Measurements from ENCODE around the gene LRRC8B. TPM values are rescaled to one million over a fixed set of nuclear protein-coding genes. Genes with fewer than 3 reads are reported as not detected.

Gene LRRC8B
- total RNA-seq, 1 experiment from 2014 or later: 15.0 TPM

- H3K4me1 ChIP-seq (replicated peaks; ENCODE audit: insufficient read depth): no peaks in the 10 kb centered on the region
- BruUV-seq (replicated peaks): no TSS peak
- no peak for TF ChIP-seq EZH2 (IDR thresholded peaks at IDR 0.05; ENCODE audit: low read depth)
- TF ChIP-seq CTCF (conservative IDR thresholded peaks at IDR 0.05): peak; percentile 35; the same call in 1 of the 2 replicates
- POLR2A ChIA-PET (ENCODE audit: unreplicated experiment): no interaction called here
- H3K9me2 ChIP-seq (ENCODE audit: insufficient read depth): no peaks in the 10 kb centered on the region
- intact Hi-C loops (cut with micrococcal nuclease; ENCODE audit: unreplicated experiment): loop anchor here (1.0 to 2.0 kb wide), 2 partner anchors 116 to 164 kb away; no protein-coding TSS in a partner anchor
- no peak overlapping the region for H2AFZ ChIP-seq
- H3K4me2 ChIP-seq: no peak overlapping the region
- DNase-seq: no peak
- no peaks in the 10 kb centered on the region for H3K79me2 ChIP-seq (ENCODE audit: low read depth)
- H3K4me3 ChIP-seq: no peak overlapping the region
- no peaks in the 10 kb centered on the region for H3K36me3 ChIP-seq (ENCODE audit: low read depth)
- no peak overlapping the region for H3K27ac ChIP-seq
- no peaks in the 10 kb centered on the region for H3K9me3 ChIP-seq (ENCODE audit: insufficient read depth, low read depth)
- CTCF ChIA-PET: no interaction called here
- peaks cover 9% of the 10 kb centered on the region; the same call in 1 of the 2 replicates for H3F3A ChIP-seq (ENCODE audit: insufficient read depth, low read depth)
- H4K20me1 ChIP-seq (ENCODE audit: insufficient read depth): no peaks in the 10 kb centered on the region
- no peaks in the 10 kb centered on the region for H3K27me3 ChIP-seq (ENCODE audit: insufficient read depth, low read depth)
These were observed 74.7 kb downstream of the LRRC8B start for GRCh38 chr1:89599332-89599630.

DNA sequence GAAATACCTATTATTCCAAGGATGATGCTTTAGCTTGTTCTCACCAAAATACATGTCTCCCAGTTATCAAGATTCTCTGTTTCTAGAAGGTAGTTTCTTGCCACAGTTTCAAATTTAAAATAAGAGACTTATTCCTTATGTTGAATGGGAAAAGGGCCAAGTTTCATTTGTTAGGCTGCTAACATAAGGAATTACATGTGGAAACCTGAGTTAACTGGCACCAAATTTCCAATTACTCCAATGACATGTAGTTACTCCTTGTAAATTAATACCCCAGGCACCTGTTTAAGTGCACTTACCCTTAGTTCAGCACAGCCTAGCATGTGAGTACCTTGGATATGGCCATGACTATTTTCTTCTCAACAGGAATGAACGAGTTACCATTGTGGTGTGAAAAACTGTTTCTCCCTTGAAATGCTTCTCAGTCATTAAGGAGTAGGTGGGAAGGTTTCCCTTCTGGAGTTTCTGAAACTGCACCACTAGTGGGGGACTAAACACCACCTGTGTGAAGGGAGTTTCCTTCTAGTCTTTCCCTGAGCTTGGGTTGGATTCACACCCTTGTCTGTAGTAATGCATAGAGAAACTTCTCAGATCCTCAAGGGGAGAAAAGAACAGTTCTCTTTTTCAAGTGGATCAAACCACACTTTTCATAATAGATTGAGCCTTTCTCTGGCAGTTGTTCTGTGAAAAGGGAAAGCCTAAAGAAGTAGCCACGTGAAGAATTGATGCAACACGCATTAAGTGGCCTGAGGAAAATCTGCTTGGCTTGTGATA, 76.0 kb downstream of the LRRC8B start:
- Histone ChIP-seq H3K4me3 (no peak overlapping the region), H3K4me1 (replicated peaks; ENCODE audit: insufficient read depth) (peaks cover 4% of the 10 kb centered on the region), H3K9me3 (ENCODE audit: insufficient read depth, low read depth) (no peaks in the 10 kb centered on the region), H3K36me3 (ENCODE audit: low read depth) (no peaks in the 10 kb centered on the region), H3K4me2 (no peak overlapping the region), H4K20me1 (ENCODE audit: insufficient read depth) (no peaks in the 10 kb centered on the region; the same call in 1 of the 2 replicates), H2AFZ (no peak overlapping the region), H3F3A (ENCODE audit: insufficient read depth, low read depth) (peaks cover 16% of the 10 kb centered on the region; the same call in 1 of the 2 replicates), H3K27ac (no peak overlapping the region), H3K27me3 (ENCODE audit: insufficient read depth, low read depth) (no peaks in the 10 kb centered on the region), H3K79me2 (ENCODE audit: low read depth) (no peaks in the 10 kb centered on the region), H3K9me2 (ENCODE audit: insufficient read depth) (no peaks in the 10 kb centered on the region)
- TF ChIP-seq EZH2 (IDR thresholded peaks at IDR 0.05; ENCODE audit: low read depth) (no peak), CTCF (conservative IDR thresholded peaks at IDR 0.05) (no peak)
- no TSS peak for BruUV-seq (replicated peaks)
- intact Hi-C loops (cut with micrococcal nuclease; ENCODE audit: unreplicated experiment): loop anchor here (10.0 kb wide), 1 partner anchor 394 kb away; the partner anchor contains the start of gene ZNF326
- ChIA-PET POLR2A (ENCODE audit: unreplicated experiment) (no interaction called here), CTCF (no interaction called here)
- DNase-seq: no peak

DNA sequence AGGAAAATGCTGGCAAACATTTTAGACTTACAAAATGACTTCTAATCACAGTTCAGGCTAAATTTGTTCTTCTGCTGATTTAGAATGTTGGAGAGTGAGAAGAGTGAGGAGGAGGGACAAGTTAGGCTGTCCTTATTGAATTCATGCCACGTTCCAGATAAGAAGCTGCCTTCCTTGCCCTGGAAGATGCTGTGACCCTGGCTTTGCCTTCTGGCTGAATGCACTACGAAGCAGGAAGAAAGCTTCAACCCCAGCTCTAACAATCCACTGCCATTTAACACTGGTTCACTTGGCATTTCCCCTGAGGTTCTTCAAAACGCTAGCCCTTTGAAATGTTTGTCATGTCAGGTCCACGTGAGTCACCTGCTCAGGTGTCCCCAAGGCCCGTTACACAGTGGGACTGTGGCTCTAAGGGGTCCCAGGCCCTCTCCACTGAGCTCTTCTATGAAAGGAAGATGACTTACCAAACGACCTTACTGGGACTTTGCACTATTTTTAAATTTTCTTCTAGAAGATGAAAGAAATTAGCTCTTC, 78.3 kb downstream of the LRRC8B start:
- intact Hi-C loops (cut with micrococcal nuclease; ENCODE audit: unreplicated experiment): loop anchor here (10.0 kb wide), 1 partner anchor 392 kb away; the partner anchor contains the start of gene ZNF326
- ChIA-PET CTCF (interaction anchor here (0.6 kb wide), 2 partner anchors 160 to 611 kb away, joined by 4 to 7 read pairs; no protein-coding TSS in a partner anchor), POLR2A (ENCODE audit: unreplicated experiment) (no interaction called here)

More for the DNA sequence above, 78.3 kb downstream of the LRRC8B start:
- no peaks in the 10 kb centered on the region for H3K36me3 ChIP-seq (ENCODE audit: low read depth)
- H3K4me1 ChIP-seq (replicated peaks; ENCODE audit: insufficient read depth): peaks cover 20% of the 10 kb centered on the region
- H3K9me2 ChIP-seq (ENCODE audit: insufficient read depth): no peaks in the 10 kb centered on the region
- H3K4me3 ChIP-seq: no peak overlapping the region
- no peak overlapping the region for H3K4me2 ChIP-seq
- H3K27me3 ChIP-seq (ENCODE audit: insufficient read depth, low read depth): no peaks in the 10 kb centered on the region
- DNase-seq: no peak
- no peak overlapping the region for H3K27ac ChIP-seq
- peaks cover 10% of the 10 kb centered on the region; the same call in 1 of the 2 replicates for H4K20me1 ChIP-seq (ENCODE audit: insufficient read depth)
- H3F3A ChIP-seq (ENCODE audit: insufficient read depth, low read depth): peaks cover 28% of the 10 kb centered on the region; the same call in 1 of the 2 replicates
- TSS peak; percentile 14 for BruUV-seq (replicated peaks)
- H3K79me2 ChIP-seq (ENCODE audit: low read depth): no peaks in the 10 kb centered on the region
- no peak for TF ChIP-seq CTCF (conservative IDR thresholded peaks at IDR 0.05)
- no peak for TF ChIP-seq EZH2 (IDR thresholded peaks at IDR 0.05; ENCODE audit: low read depth)
- no peaks in the 10 kb centered on the region for H3K9me3 ChIP-seq (ENCODE audit: insufficient read depth, low read depth)
- H2AFZ ChIP-seq: no peak overlapping the region
